ENCODE measurements around the gene KDM4D.

Gene KDM4D

DNA sequence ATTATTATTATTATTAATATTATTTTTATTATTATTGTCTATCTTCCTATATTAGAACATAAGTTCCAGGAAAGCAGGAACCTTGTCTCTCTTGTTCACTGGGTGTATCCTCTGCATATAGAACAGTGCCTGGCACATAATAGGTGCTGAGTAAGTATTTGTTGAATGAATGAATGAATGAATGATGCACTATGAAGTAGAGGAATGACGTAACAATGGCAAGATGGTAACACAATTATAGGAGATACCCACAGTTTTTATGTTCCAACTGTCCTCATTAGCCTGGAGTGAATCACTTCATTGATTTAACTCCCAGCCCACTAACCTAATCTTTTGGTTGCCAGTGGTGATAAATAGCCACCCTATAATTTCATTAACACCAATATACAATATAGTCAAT lies 2.1 kb downstream of the KDM4D start:
- Histone ChIP-seq H2BK12ac (ENCODE audit: low read length) (no peak overlapping the region), H3K27me3 (ENCODE audit: control insufficient read depth in 3 of 3, insufficient read depth in 3 of 3, low read depth in 1 of 3, low read length in 3 of 3) (no peaks in the 10 kb centered on the region), H3K27ac (replicated peaks; ENCODE audit: low read length) (no peak overlapping the region), H3K4me1 (ENCODE audit: control insufficient read depth in 2 of 2, insufficient read depth in 1 of 2, low read depth in 1 of 2, low read length in 2 of 2) (peaks cover 0 to 4% of the 10 kb centered on the region in 2 donors), H2BK5ac (ENCODE audit: low read length) (no peak overlapping the region), H3K14ac (ENCODE audit: low read length) (no peak overlapping the region), H3K9me3 (replicated peaks in 1 of 2; ENCODE audit: control insufficient read depth in 2 of 2, insufficient read depth in 1 of 2, low read depth in 1 of 2, low read length in 2 of 2) (no peaks in the 10 kb centered on the region), H3K4me3 (ENCODE audit: low read length in 2 of 2) (no peak overlapping the region), H2AFZ (ENCODE audit: low read length) (no peak overlapping the region), H2AK5ac (ENCODE audit: low read depth, low read length) (no peak overlapping the region), H3K4me2 (ENCODE audit: insufficient read depth, low read length, poor library complexity, severe bottlenecking) (no peak overlapping the region), H3K23ac (ENCODE audit: low read depth, low read length, poor library complexity) (no peak overlapping the region), H4K91ac (ENCODE audit: low read depth, low read length, poor library complexity) (no peak overlapping the region), H3K4ac (ENCODE audit: low read length) (no peak overlapping the region), H3K18ac (ENCODE audit: low read length) (no peak overlapping the region), H3K79me1 (ENCODE audit: low read depth, low read length) (peaks cover 3% of the 10 kb centered on the region), H2BK120ac (ENCODE audit: low read depth, low read length) (no peak overlapping the region), H3K9ac (ENCODE audit: low read depth, low read length, poor library complexity) (no peak overlapping the region), H2BK15ac (ENCODE audit: low read length) (no peak overlapping the region), H3K36me3 (replicated peaks in 1 of 2; ENCODE audit: control insufficient read depth in 2 of 2, insufficient read depth in 2 of 2, low read length in 2 of 2) (peaks cover 6 to 29% of the 10 kb centered on the region in 2 donors), H4K8ac (ENCODE audit: low read depth, low read length) (no peak overlapping the region)
- WGBS, 2 donors (ENCODE audit: extremely low coverage in 2 of 2, insufficient read length in 2 of 2, insufficient replicate concordance in 1 of 2) = no CpG with 5 or more reads among the region's 1 CpG
- DNase-seq (ENCODE audit: low spot score) = no peak

GRCh38 chr11:94987378-94987777 lies 13.9 kb downstream of the KDM4D start:
- DNase-seq (ENCODE audit: low spot score) = no peak
- Histone ChIP-seq H3K4me1 (ENCODE audit: control insufficient read depth in 2 of 2, insufficient read depth in 1 of 2, low read depth in 1 of 2, low read length in 2 of 2) (no peaks in the 10 kb centered on the region), H2BK120ac (ENCODE audit: low read depth, low read length) (no peak overlapping the region), H4K8ac (ENCODE audit: low read depth, low read length) (no peak overlapping the region), H3K14ac (ENCODE audit: low read length) (no peak overlapping the region), H2BK12ac (ENCODE audit: low read length) (no peak overlapping the region), H3K18ac (ENCODE audit: low read length) (no peak overlapping the region), H3K27ac (replicated peaks; ENCODE audit: low read length) (no peak overlapping the region), H3K4me3 (ENCODE audit: low read length in 2 of 2) (no peak overlapping the region), H3K9me3 (replicated peaks in 1 of 2; ENCODE audit: control insufficient read depth in 2 of 2, insufficient read depth in 1 of 2, low read depth in 1 of 2, low read length in 2 of 2) (no peaks in the 10 kb centered on the region), H3K4me2 (ENCODE audit: insufficient read depth, low read length, poor library complexity, severe bottlenecking) (no peak overlapping the region), H3K79me1 (ENCODE audit: low read depth, low read length) (no peaks in the 10 kb centered on the region), H2BK15ac (ENCODE audit: low read length) (no peak overlapping the region), H2AK5ac (ENCODE audit: low read depth, low read length) (no peak overlapping the region), H3K23ac (ENCODE audit: low read depth, low read length, poor library complexity) (no peak overlapping the region), H3K9ac (ENCODE audit: low read depth, low read length, poor library complexity) (no peak overlapping the region), H3K36me3 (replicated peaks in 1 of 2; ENCODE audit: control insufficient read depth in 2 of 2, insufficient read depth in 2 of 2, low read length in 2 of 2) (no peaks in the 10 kb centered on the region), H2AFZ (ENCODE audit: low read length) (no peak overlapping the region), H3K27me3 (ENCODE audit: control insufficient read depth in 3 of 3, insufficient read depth in 3 of 3, low read depth in 1 of 3, low read length in 3 of 3) (no peaks in the 10 kb centered on the region), H3K4ac (ENCODE audit: low read length) (no peak overlapping the region), H4K91ac (ENCODE audit: low read depth, low read length, poor library complexity) (no peak overlapping the region), H2BK5ac (ENCODE audit: low read length) (no peak overlapping the region)
- WGBS, 2 donors (ENCODE audit: extremely low coverage in 2 of 2, insufficient read length in 2 of 2, insufficient replicate concordance in 1 of 2) = no CpG with 5 or more reads among the region's 4 CpGs

DNA sequence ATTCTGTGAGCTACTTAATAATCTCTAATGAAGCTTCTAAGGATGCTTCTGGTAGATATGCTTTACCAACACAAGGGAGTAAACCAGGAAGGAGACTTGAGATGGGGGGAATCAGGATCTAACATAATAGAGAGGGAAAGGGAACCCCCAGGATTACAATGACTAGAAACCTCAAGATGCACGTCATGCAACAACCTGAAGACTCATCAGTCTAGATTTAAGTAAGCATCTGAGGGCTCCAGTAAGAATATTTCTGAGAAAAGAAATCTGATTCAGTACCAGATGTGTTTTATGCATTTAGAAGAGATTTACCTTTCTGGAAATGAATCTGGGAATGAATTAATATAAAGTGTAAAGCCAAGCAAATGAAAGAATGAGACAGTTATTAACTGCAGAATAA lies 15.2 kb downstream of the KDM4D start:
- no peak overlapping the region for H3K14ac ChIP-seq (ENCODE audit: low read length)
- no CpG with 5 or more reads among the region's 1 CpG for WGBS, 2 donors (ENCODE audit: extremely low coverage in 2 of 2, insufficient read length in 2 of 2, insufficient replicate concordance in 1 of 2)
- no peak overlapping the region for H2BK5ac ChIP-seq (ENCODE audit: low read length)
- no peaks in the 10 kb centered on the region for H3K27me3 ChIP-seq (ENCODE audit: control insufficient read depth in 3 of 3, insufficient read depth in 3 of 3, low read depth in 1 of 3, low read length in 3 of 3)
- H3K4me1 ChIP-seq (ENCODE audit: control insufficient read depth in 2 of 2, insufficient read depth in 1 of 2, low read depth in 1 of 2, low read length in 2 of 2) = peaks cover 0 to 3% of the 10 kb centered on the region in 2 donors
- H2AFZ ChIP-seq (ENCODE audit: low read length) = no peak overlapping the region
- no peaks in the 10 kb centered on the region for H3K79me1 ChIP-seq (ENCODE audit: low read depth, low read length)
- H3K9me3 ChIP-seq (replicated peaks in 1 of 2; ENCODE audit: control insufficient read depth in 2 of 2, insufficient read depth in 1 of 2, low read depth in 1 of 2, low read length in 2 of 2) = no peaks in the 10 kb centered on the region
- H3K9ac ChIP-seq (ENCODE audit: low read depth, low read length, poor library complexity) = no peak overlapping the region
- no peak overlapping the region for H4K91ac ChIP-seq (ENCODE audit: low read depth, low read length, poor library complexity)
- DNase-seq (ENCODE audit: low spot score) = no peak
- H2BK120ac ChIP-seq (ENCODE audit: low read depth, low read length) = no peak overlapping the region
- no peak overlapping the region for H3K18ac ChIP-seq (ENCODE audit: low read length)
- H3K4me2 ChIP-seq (ENCODE audit: insufficient read depth, low read length, poor library complexity, severe bottlenecking) = no peak overlapping the region
- no peak overlapping the region for H3K23ac ChIP-seq (ENCODE audit: low read depth, low read length, poor library complexity)
- H4K8ac ChIP-seq (ENCODE audit: low read depth, low read length) = no peak overlapping the region
- H3K36me3 ChIP-seq (replicated peaks in 1 of 2; ENCODE audit: control insufficient read depth in 2 of 2, insufficient read depth in 2 of 2, low read length in 2 of 2) = no peaks in the 10 kb centered on the region
- no peak overlapping the region for H3K27ac ChIP-seq (replicated peaks; ENCODE audit: low read length)
- no peak overlapping the region for H2AK5ac ChIP-seq (ENCODE audit: low read depth, low read length)
- H2BK12ac ChIP-seq (ENCODE audit: low read length) = no peak overlapping the region
- H3K4ac ChIP-seq (ENCODE audit: low read length) = no peak overlapping the region
- no peak overlapping the region for H2BK15ac ChIP-seq (ENCODE audit: low read length)
- no peak overlapping the region for H3K4me3 ChIP-seq (ENCODE audit: low read length in 2 of 2)

- no peak overlapping the region for H3K4me2 ChIP-seq (ENCODE audit: insufficient read depth, low read length, poor library complexity, severe bottlenecking)
- no peak overlapping the region for H3K27ac ChIP-seq (replicated peaks; ENCODE audit: low read length)
Observed at GRCh38 chr11:94993400-94993943, 20.0 kb downstream of the KDM4D start.

More at GRCh38 chr11:94993400-94993943, 20.0 kb downstream of the KDM4D start:
- H2AFZ ChIP-seq (ENCODE audit: low read length) = no peak overlapping the region
- DNase-seq (ENCODE audit: low spot score) = no peak
- H2BK12ac ChIP-seq (ENCODE audit: low read length) = no peak overlapping the region
- peaks cover 0 to 4% of the 10 kb centered on the region in 2 donors for H3K9me3 ChIP-seq (replicated peaks in 1 of 2; ENCODE audit: control insufficient read depth in 2 of 2, insufficient read depth in 1 of 2, low read depth in 1 of 2, low read length in 2 of 2)
- H2BK120ac ChIP-seq (ENCODE audit: low read depth, low read length) = no peak overlapping the region
- no peak overlapping the region for H3K18ac ChIP-seq (ENCODE audit: low read length)
- no peak overlapping the region for H3K23ac ChIP-seq (ENCODE audit: low read depth, low read length, poor library complexity)
- no peaks in the 10 kb centered on the region for H3K27me3 ChIP-seq (ENCODE audit: control insufficient read depth in 3 of 3, insufficient read depth in 3 of 3, low read depth in 1 of 3, low read length in 3 of 3)
- WGBS, 2 donors (ENCODE audit: extremely low coverage in 2 of 2, insufficient read length in 2 of 2, insufficient replicate concordance in 1 of 2) = no CpG with 5 or more reads among the region's 2 CpGs
- no peak overlapping the region for H3K14ac ChIP-seq (ENCODE audit: low read length)
- peaks cover 0 to 3% of the 10 kb centered on the region in 2 donors for H3K4me1 ChIP-seq (ENCODE audit: control insufficient read depth in 2 of 2, insufficient read depth in 1 of 2, low read depth in 1 of 2, low read length in 2 of 2)
- no peak overlapping the region for H3K4me3 ChIP-seq (ENCODE audit: low read length in 2 of 2)
- H4K8ac ChIP-seq (ENCODE audit: low read depth, low read length) = no peak overlapping the region
- peaks cover under 1% of the 10 kb centered on the region for H3K79me1 ChIP-seq (ENCODE audit: low read depth, low read length)
- H4K91ac ChIP-seq (ENCODE audit: low read depth, low read length, poor library complexity) = no peak overlapping the region
- peaks cover 8 to 16% of the 10 kb centered on the region in 2 donors for H3K36me3 ChIP-seq (replicated peaks in 1 of 2; ENCODE audit: control insufficient read depth in 2 of 2, insufficient read depth in 2 of 2, low read length in 2 of 2)
- H2BK15ac ChIP-seq (ENCODE audit: low read length) = no peak overlapping the region
- no peak overlapping the region for H3K4ac ChIP-seq (ENCODE audit: low read length)
- no peak overlapping the region for H2AK5ac ChIP-seq (ENCODE audit: low read depth, low read length)
- H2BK5ac ChIP-seq (ENCODE audit: low read length) = no peak overlapping the region
- no peak overlapping the region for H3K9ac ChIP-seq (ENCODE audit: low read depth, low read length, poor library complexity)
